ENCODE data around the gene EXOSC2.

EXOSC2 gene

DNA sequence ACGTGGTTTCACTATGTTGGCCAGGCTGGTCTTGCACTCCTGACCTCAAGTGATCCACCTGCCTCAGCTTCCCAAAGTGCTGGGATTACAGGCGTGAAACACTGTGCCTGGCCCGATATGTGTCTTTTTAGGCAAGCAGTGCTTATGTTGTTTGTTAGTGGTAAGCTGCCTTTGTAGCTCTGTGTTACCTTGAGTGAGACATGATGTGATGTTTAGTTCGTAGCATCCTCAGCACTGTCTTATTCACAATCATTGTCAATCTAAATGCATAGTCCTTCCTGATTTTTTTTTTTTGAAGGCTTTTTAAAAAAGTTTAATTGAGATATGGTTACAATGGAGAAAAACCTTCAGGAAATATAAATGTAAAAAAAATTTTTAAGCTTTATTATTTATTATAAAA is 45.5 kb downstream of the EXOSC2 start:
- no peak for DNase-seq (ENCODE audit: low read depth)

DNA sequence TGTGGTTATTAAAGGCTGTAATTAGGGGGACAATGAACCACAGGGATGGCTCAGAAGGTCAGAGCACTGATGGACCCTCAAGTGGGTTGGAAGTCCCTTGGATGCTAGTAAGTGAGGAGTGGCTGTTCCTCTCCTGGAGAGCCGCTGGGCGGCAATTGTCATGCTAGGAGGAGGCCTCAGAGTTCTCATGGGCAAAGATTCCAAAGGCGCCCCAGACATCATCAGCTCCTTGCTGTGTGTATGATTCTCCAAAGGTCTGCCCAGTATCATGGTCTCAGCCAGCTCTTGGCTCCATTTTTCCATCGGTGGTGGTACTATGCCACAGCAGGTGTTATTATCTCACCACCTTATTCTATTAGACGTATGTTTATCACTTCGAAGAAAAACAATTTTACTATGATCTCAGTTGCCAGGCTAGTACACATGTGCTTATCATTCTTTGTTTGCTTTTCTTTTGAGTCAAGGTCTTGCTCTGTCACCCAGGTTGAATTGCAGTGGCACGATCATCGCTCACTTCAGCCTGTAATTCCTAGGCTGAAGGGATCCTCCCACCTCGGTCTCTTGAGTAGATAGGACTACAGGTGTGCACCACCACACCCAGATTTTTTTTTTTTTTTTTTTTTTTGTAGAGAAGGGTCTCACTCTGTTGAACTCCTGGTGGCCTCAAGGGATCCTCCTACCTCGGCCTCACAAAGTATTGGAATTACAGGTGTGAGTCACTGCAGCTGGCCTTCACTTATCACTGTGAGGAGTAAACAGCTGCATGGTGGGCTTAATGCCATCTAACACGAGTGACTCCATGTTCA is 46.8 kb downstream of the EXOSC2 start:
- no peak for DNase-seq (ENCODE audit: low read depth)

DNA sequence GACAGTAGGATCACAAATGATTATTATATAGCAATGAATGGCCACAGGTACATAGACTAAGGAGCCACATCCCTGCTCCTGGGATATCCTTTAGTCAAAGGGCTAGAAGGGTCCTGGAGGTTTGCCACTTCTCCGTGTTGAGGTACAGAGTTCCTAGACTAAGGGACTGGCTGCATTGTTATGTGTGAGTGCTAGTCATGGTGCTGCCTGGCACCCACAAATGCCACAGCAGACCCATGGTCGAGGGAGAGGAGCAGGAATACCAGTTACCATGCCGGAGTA is 47.4 kb downstream of the EXOSC2 start:
- no peak for DNase-seq (ENCODE audit: low read depth)

DNA sequence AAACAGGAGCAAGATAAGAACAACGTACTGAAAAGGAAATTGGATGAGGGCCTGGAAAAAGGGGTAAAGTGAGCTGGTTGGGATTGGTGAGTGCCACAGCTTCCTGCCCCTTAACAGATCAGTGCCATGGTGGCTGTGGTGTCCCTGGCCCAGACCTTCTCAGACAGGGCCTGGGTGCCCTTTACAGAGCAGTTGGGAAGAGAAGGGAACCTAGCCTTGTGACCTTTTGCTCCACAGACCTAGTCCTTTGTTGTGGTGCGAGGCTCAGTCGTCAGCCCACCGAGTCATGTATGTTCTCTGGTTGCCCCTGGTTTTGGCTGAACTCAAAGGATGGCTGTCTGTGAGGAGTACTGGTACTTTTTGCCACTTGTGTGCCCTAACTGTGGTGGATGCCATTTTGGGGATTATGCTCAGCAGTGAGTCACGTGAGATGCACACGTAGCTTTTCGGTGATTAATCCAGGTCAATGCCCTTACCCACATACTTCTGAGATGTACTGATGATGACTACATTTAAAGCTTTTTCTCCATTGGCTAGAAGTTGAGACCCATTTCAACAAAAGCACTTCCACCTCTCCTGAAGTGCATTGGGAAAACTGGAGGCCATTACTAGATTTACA is 48.4 kb downstream of the EXOSC2 start:
- peak; percentile 95 for DNase-seq (ENCODE audit: low read depth)

DNA sequence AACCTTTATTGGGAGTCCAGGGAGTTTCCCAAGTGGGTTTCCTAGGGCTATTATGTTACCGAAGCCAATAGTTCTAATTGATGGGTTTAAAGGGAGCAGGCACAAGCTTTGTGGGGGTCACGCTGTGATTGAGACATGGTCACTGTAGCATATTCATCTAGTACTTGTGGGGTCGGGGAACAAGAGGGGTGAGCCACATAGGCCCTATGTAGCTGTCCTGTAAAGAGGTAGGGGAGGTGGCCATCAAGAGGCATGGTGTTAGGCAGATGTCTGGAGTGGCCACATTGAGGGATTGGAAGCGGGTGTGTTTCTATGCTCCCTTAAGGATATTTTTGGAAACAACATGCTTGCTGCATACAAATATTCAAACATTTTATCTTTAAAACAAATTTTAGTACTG is 50.1 kb downstream of the EXOSC2 start:
- DNase-seq (ENCODE audit: low read depth): no peak

DNA sequence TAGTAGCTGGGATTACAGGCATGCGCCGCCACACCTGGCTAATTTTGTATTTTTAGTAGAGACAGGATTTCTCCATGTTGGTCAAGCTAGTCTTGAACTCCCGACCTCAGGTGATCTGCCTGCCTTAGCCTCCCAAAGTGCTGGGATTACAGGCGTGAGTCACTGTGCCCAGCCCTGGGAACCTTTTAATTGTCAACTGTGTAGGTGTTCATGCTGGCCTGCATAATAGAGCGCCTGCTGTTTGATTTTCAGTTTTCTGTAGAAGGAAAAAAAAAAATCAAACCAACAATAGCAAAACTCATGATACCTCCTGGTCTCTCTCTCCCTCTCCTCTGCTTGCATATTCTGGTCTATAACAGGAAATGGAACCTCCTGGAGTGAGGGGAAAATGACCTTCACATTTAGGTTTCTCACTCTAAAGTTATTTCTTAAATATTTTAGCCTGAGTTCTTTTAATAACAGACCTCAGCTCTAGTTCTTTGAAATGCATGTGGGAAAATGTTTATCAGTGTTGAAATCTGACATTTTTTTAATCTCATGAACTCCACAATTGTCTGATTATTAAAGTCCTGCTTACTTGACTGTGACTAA is 51.7 kb downstream of the EXOSC2 start:
- DNase-seq (ENCODE audit: low read depth): no peak

DNA sequence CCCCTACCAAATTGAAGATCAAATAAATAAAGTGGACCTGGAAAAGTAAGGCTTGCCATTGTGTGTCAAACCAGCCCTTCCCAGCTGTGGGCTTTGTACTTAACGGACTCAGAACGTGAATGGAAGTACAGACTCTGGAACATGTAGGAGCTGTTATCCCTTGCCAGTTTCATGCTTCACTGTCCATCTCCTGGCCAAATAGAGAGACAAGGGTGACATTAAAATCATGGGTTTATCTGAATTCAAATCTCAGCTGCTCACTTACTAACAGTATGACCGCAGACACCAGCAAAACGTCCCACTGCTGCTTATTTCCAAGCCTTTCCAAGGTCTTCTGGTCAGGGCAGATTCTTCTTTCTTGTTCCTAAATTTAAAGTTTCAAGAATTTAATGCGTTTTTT is 52.2 kb downstream of the EXOSC2 start:
- DNase-seq (ENCODE audit: low read depth): no peak

DNA sequence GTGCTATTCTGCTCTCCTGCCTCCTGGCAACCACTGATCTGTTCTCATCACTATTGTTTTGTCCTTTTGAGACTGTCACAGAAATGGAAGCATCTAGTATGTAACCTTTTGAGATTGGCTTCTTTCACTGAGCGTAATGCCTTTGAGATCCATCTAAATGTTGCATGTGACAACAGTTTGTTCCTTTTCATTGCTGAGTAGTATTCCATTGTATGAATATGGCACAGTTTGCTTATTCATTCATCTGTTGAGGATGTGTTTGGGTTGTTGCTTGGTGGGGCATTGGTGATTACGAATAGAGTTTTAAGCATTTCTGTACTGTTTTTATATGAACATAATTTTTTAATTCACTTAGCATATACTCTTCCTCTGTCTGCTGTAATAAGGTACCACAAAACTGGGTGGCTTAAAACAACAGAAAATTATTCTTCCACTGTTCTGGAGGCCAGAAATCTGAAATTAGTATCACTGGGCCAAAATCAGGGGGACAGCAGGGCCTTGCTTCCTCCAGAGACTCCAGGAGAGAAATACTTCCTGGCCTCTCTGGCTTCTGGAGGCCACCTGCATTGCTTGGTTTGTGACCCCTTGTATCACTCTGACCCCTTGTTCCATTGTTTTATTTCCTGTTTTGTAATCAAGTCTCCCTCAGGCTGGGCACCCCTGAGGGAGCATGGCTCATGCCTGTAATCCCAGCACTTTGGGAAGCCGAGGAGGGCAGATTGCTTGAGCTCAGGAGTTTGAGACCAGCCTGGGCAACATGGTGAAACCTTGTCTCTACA is 53.0 kb downstream of the EXOSC2 start:
- DNase-seq (ENCODE audit: low read depth): no peak

DNA sequence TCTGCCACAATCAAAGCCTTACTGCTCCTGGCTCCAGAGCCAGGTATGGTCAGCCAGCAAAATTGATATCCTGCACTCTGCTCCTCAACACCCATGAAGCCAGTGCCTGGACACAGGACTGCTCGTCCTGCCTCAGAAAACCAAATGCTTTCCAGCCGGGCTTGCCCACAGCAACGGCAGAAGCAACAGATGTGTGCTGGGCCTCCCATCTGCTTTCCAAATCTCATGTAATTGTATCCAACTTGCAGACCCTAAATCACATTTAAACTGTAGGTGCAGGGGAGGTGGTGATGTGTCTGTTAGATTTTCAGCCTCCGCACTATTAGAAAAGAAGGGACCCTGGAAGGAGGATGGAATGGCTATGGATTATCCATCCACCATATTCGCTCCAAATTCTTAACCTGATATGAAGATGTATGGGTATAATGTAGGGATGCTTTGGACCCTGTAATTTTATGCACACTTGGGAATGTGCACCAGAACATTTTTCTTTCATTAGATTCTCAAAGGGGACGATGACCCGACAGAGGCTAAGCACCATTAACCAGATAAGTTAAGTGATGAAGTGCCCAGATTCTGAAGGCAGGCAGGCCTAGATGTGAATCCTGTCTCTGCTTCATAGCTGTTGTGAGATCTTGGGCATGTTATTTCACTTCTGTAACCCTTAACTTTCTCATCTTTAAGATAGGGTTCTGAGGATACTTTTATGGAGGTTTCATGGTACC is 58.2 kb downstream of the EXOSC2 start:
- no peak for DNase-seq (ENCODE audit: low read depth)
